GM12872 (cell line): ENCODE data around the gene RPTOR.

Experiments
- TF ChIP-seq, protein P1 (sequence below): IDR thresholded peaks from 3 replicates; pipeline ENCODE4 v1.5.1; 2011; ENCODE audit warnings: low read depth, mild to moderate bottlenecking, low read length, moderate library complexity; ENCODE audit not compliant: insufficient read depth

RPTOR gene

DNA sequence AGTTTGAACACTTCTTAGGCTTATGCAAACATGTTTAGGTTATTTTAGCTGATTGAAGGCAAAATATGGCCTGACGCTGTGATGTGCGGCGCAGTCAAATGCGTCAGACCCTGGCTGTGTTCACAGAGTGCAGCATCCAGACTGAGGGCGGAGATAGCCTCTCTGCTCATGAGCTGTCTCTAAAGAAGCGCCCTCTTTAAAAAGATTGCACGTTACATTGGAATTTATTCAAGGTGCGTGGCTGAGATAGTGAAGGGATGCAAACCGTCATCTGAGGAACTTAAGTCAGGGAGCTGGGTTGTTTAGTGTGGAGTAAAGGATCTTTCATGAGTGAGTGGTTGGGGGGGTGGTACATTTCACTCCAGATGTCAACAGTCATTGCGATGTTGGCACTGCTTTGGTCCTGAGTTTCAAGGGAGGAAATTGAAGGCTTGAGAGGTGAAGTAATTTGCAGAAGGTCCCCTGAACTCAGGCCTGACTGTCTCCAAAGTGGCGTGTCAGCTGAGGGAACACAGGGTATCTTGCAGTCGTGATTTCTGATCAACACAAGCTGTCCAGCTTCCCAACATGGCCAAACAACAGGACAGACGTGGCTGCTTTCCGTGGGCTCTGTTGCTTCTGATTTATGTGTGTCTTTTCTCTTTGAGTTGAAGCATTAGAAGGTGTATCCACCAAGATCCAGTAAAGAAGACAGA, 33.4 kb downstream of the RPTOR start:
- TF ChIP-seq, protein P1, sequence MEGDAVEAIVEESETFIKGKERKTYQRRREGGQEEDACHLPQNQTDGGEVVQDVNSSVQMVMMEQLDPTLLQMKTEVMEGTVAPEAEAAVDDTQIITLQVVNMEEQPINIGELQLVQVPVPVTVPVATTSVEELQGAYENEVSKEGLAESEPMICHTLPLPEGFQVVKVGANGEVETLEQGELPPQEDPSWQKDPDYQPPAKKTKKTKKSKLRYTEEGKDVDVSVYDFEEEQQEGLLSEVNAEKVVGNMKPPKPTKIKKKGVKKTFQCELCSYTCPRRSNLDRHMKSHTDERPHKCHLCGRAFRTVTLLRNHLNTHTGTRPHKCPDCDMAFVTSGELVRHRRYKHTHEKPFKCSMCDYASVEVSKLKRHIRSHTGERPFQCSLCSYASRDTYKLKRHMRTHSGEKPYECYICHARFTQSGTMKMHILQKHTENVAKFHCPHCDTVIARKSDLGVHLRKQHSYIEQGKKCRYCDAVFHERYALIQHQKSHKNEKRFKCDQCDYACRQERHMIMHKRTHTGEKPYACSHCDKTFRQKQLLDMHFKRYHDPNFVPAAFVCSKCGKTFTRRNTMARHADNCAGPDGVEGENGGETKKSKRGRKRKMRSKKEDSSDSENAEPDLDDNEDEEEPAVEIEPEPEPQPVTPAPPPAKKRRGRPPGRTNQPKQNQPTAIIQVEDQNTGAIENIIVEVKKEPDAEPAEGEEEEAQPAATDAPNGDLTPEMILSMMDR = no peak

DNA sequence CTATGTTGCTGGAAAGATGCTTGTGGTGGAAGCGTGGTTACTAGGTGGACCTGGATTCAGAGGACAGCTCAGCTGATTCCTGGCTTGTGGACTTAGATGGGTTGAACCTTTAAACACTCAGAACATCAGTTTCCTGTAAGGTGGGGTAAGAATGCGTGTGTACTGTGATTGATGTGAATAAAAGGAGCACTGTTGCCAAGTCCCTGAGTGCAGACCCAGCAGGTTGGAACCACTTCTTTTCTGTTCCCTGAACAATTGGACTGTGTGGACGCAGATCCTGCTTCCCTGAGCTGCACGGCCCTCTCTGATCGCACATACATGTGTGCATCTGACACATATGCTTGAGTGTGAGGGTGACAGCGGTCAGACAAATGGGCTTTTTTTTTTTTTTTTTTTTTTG, 37.5 kb downstream of the RPTOR start:
- TF ChIP-seq, protein P1 = no peak

DNA sequence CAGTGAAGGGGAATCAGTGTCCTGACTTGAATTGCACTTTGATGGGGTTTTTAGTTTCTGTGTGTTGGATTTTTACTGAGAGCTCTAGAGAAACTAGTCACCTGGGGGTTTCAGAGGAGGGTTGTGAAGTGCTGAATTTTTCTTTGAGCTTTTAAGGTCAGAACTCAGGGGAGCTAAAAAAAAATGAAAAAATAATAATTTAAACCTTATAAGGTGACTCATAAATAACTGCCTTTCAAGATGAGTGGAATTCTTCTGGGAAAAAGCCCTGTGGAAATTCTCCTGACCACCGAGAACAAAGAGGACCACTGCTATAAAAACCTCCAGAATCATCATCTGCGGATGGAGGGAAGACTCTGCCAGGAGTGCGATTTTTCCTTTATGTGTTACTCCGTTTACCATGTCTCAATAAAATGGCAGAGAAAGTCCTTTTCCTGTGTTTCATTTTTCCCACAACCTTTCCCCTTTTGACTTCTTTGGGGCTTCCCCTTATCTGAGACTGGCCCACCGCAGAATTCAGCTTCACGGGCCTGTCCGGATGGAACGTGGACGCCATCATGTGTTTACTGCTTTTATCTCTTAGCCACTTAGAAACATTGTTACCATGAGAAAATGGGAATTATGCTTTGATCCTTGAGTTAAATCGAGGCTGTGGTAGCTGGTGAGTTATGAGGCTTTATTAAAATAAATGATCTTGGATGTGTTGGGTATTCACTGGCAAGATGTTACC, 39.7 kb downstream of the RPTOR start:
- TF ChIP-seq, protein P1 = no peak

DNA sequence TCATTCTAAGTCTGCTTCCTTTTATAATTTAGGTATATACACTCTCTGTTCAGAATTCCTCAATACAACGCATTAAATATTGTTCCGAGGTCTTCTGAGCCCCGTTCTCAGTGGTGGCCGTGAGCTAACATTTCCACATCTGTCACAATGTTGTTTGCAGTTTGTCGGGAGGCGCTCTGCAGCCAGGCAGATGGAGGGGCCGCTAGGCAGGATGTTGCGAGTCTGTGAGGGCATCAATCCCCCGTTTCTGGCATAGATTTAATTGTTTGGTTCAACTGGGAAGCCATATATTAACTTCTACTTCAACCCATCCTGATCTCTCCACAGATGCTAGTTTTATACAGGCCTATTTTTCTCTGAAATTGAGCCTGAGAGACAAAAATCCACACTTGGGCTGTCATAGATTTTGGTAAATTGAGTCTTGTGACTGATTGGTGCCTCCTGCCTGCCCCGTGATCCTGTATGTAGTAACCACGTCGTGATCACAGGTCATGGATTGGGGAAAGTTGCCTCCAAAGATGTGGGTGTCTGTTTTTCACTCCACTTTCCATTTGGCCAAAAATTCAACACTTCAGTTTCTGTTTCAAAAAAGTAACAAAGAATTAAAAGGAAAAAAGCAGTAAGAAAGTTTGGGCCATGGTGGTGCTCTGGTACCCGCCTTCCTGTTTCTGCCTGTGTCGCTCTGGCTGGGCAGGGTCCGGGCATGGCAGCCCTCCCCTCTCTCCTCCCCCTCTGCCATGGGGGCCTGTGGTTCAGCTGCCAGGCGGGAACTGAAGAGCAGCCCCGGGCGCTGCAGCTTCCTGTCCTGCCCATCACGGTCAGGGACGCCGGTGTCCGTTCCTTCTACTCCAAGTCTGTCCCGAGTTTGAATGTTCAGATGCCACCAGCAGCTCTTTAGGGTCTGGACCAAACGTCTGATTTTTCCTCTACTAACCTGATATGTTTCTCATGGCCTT, 41.5 kb downstream of the RPTOR start:
- TF ChIP-seq, protein P1 = no peak

DNA sequence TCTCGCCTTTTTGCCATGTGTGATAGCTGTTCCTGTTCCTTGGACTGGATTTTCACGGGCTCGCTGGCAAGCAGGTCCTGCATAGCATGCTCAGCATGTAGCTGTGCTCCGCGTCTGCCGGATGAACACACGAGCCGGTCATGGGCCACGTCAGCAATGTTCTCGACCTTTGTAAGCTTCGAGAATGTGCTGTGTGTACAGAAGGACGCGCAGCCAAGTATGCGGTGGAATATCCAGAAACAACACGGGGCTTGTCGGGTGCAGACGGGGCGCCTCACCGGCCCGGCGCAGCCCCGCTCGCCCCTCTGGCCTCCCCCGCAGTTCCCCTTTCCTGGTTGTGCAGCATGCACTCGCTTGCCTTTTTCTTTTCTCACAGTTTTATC, 42.2 kb downstream of the RPTOR start:
- TF ChIP-seq, protein P1 = no peak

DNA sequence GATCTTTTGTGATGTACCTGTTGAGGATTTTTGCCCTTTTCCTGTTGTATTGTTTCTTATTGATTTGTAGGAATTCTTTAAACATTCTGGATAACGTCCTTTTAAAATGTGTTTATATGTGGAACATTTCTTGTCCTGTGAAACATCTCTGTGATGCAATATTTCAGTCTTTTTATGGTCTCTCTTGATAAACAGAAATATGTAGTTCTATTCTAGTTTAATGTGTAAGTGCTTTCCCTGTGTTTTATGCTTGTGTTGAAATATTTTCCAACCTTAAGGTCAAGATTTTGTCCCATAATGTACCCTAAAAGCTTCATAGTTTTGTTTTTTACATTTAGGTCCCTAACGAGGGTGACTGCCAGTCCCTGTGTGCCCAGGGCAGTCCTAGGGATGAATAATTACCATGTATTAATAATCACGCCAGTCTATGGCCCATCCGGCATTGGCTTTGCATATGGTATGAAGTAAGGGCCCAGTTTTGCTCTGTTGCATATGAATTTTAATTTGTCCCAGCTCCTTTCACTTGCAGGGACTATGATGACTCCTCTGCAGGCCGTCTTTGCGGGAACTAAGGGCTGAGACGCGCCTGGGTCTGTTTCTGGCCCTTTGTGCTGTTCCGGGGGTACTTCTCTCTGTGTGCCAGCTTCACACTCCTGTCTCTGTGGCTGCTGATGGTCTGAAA, 44.2 kb downstream of the RPTOR start:
- TF ChIP-seq, protein P1 = no peak
